ENCODE results near the gene KRTDAP. TPM values are rescaled to one million over a fixed set of nuclear protein-coding genes. Genes with fewer than 3 reads are reported as not detected.

KRTDAP gene
- total RNA-seq, 2 experiments from 2014 or later, result not detected

GRCh38 chr19:35445826-35446593, 44.3 kb downstream of the KRTDAP start:
- peak overlapping the region; percentile 62 for H3K27ac Mint-ChIP-seq
- no peaks in the 10 kb centered on the region for H3K36me3 Mint-ChIP-seq (ENCODE audit: low read depth)
- DNase-seq, result peak; percentile 40
- H3K4me1 Mint-ChIP-seq (ENCODE audit: low read depth), result peaks cover 42% of the 10 kb centered on the region
- ChIA-PET CTCF (interaction anchor here (0.7 to 1.5 kb wide), 4 partner anchors 17 to 93 kb away, joined by 3 to 4 read pairs (median 3); no protein-coding TSS in a partner anchor), POLR2A (no interaction called here)
- H3K4me3 Mint-ChIP-seq, result no peak overlapping the region
- ATAC-seq, result peak; percentile 63
- no peaks in the 10 kb centered on the region for H3K9me3 Mint-ChIP-seq (ENCODE audit: insufficient read depth)
- H3K27me3 Mint-ChIP-seq (ENCODE audit: low read depth), result peaks cover 40% of the 10 kb centered on the region

GRCh38 chr19:35444735-35445134, 45.5 kb downstream of the KRTDAP start:
- no peak overlapping the region for H3K4me3 Mint-ChIP-seq
- CTCF ChIA-PET, result interaction anchor here (0.6 to 1.5 kb wide), 3 partner anchors 18 to 168 kb away, joined by 3 to 4 read pairs (median 3); no protein-coding TSS in a partner anchor
- no peaks in the 10 kb centered on the region for H3K36me3 Mint-ChIP-seq (ENCODE audit: low read depth)
- no peak overlapping the region for H3K27ac Mint-ChIP-seq
- H3K27me3 Mint-ChIP-seq (ENCODE audit: low read depth), result peaks cover 37% of the 10 kb centered on the region
- ATAC-seq (no peak), DNase-seq (no peak)
- no peaks in the 10 kb centered on the region for H3K9me3 Mint-ChIP-seq (ENCODE audit: insufficient read depth)
- POLR2A ChIA-PET, result no interaction called here
- H3K4me1 Mint-ChIP-seq (ENCODE audit: low read depth), result peaks cover 37% of the 10 kb centered on the region

DNA sequence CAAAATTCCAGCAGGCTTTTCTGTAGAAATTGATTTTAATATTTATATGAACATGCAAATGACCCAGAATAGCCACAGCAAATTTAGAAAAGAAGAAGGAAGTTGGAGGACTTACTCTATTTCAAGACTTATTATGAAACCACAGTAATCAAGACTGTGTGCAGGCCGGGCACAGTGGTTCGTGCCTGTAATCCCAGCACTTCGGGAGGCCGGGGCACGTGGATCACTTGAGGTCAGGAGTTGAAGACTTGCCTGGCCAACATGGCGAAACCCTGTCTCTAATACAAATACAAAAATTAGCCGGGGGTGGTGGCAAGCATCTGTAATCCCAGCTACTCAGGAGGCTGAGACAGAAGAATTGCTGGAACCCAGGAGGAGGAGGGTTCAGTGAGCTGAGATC, 48.2 kb downstream of the KRTDAP start:
- H3K27me3 Mint-ChIP-seq (ENCODE audit: low read depth), result peaks cover 27% of the 10 kb centered on the region
- peaks cover 21% of the 10 kb centered on the region for H3K4me1 Mint-ChIP-seq (ENCODE audit: low read depth)
- no peaks in the 10 kb centered on the region for H3K36me3 Mint-ChIP-seq (ENCODE audit: low read depth)
- DNase-seq (no peak), ATAC-seq (no peak)
- no peaks in the 10 kb centered on the region for H3K9me3 Mint-ChIP-seq (ENCODE audit: insufficient read depth)
- CTCF ChIA-PET, result interaction anchor here (1.9 kb wide), 1 partner anchor 55 kb away, joined by 4 read pairs; no protein-coding TSS in a partner anchor
- POLR2A ChIA-PET, result no interaction called here
- no peak overlapping the region for H3K4me3 Mint-ChIP-seq
- H3K27ac Mint-ChIP-seq, result no peak overlapping the region

GRCh38 chr19:35439921-35440320, 50.3 kb downstream of the KRTDAP start:
- Mint-ChIP-seq H3K9me3 (ENCODE audit: insufficient read depth) (no peaks in the 10 kb centered on the region), H3K27me3 (ENCODE audit: low read depth) (peaks cover 12% of the 10 kb centered on the region), H3K4me3 (no peak overlapping the region), H3K27ac (no peak overlapping the region), H3K4me1 (ENCODE audit: low read depth) (peaks cover 21% of the 10 kb centered on the region), H3K36me3 (ENCODE audit: low read depth) (no peaks in the 10 kb centered on the region)
- CTCF ChIA-PET, result interaction anchor here (0.8 kb wide), 1 partner anchor 23 kb away, joined by 3 read pairs; no protein-coding TSS in a partner anchor
- no peak for ATAC-seq
- DNase-seq, result no peak
- POLR2A ChIA-PET, result no interaction called here

GRCh38 chr19:35438527-35438926, 51.7 kb downstream of the KRTDAP start:
- Mint-ChIP-seq H3K4me1 (ENCODE audit: low read depth) (peaks cover 21% of the 10 kb centered on the region), H3K27ac (no peak overlapping the region), H3K9me3 (ENCODE audit: insufficient read depth) (no peaks in the 10 kb centered on the region), H3K27me3 (ENCODE audit: low read depth) (peaks cover 9% of the 10 kb centered on the region), H3K4me3 (no peak overlapping the region), H3K36me3 (ENCODE audit: low read depth) (no peaks in the 10 kb centered on the region)
- ATAC-seq (no peak), DNase-seq (no peak)
- ChIA-PET CTCF (interaction anchor here (0.8 kb wide), 1 partner anchor 86 kb away, joined by 3 read pairs; no protein-coding TSS in a partner anchor), POLR2A (no interaction called here)

DNA sequence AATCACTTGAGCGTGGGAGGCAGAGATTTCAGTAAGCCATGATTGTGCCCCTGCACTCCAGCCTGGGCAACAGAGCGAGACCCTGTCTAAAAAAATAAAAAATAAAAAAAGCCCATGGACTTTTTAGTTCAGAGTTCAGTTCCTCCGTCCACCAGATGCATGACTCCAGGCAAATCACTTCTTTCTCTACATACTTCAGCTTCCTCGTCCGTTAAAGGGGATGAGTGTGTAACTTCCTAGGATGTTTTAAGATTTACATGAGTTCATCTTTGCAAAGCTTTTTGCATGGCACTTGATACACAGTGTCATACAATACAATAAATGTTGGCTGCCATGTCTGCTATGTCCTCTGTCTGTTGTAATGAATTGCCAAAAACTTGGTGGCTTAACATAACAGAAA, 52.2 kb downstream of the KRTDAP start:
- H3K27ac Mint-ChIP-seq, result no peak overlapping the region
- no peaks in the 10 kb centered on the region for H3K36me3 Mint-ChIP-seq (ENCODE audit: low read depth)
- ATAC-seq, result no peak
- peaks cover 21% of the 10 kb centered on the region for H3K4me1 Mint-ChIP-seq (ENCODE audit: low read depth)
- H3K4me3 Mint-ChIP-seq, result no peak overlapping the region
- CTCF ChIA-PET, result no interaction called here
- DNase-seq, result no peak
- peaks cover 12% of the 10 kb centered on the region for H3K27me3 Mint-ChIP-seq (ENCODE audit: low read depth)
- POLR2A ChIA-PET, result no interaction called here
- H3K9me3 Mint-ChIP-seq (ENCODE audit: insufficient read depth), result no peaks in the 10 kb centered on the region

- ChIA-PET POLR2A (no interaction called here), CTCF (no interaction called here)
- ATAC-seq (no peak), DNase-seq (no peak)
- Mint-ChIP-seq H3K27me3 (ENCODE audit: low read depth) (peaks cover 14% of the 10 kb centered on the region), H3K4me1 (ENCODE audit: low read depth) (peaks cover 21% of the 10 kb centered on the region), H3K36me3 (ENCODE audit: low read depth) (no peaks in the 10 kb centered on the region), H3K4me3 (no peak overlapping the region), H3K9me3 (ENCODE audit: insufficient read depth) (no peaks in the 10 kb centered on the region), H3K27ac (peak overlapping the region; percentile 50)
Observed at GRCh38 chr19:35437406-35437951, 52.8 kb downstream of the KRTDAP start.

Other genes with a start within 250 kb of the KRTDAP start
- gene LSR, start 241.5 kb downstream of the KRTDAP start, total RNA-seq, result 10 to 100 TPM; 25.5 to 25.9 TPM
- gene USF2, start 221.5 kb downstream of the KRTDAP start, total RNA-seq, result 100 to 1,000 TPM; 125 to 138 TPM
- gene HAMP, start 207.9 kb downstream of the KRTDAP start, total RNA-seq, result under 1 TPM; 0.50 to 0.63 TPM
- gene MAG, start 198.3 kb downstream of the KRTDAP start, total RNA-seq, result under 1 TPM in 1 of 2 experiments, not detected in 1; 0.26 TPM
- under 1 TPM; 0.52 to 0.63 TPM for gene CD22, start 161.3 kb downstream of the KRTDAP start, total RNA-seq
- gene FFAR1, start 142.6 kb downstream of the KRTDAP start, total RNA-seq, result not detected
- not detected for gene FFAR3, start 132.0 kb downstream of the KRTDAP start, total RNA-seq
- not detected for gene GPR42, start 119.4 kb downstream of the KRTDAP start, total RNA-seq
- not detected for gene FFAR2, start 42.2 kb downstream of the KRTDAP start, total RNA-seq
- not detected for gene DMKN, start 23.2 kb upstream of the KRTDAP start, total RNA-seq
- gene SBSN, start 37.8 kb upstream of the KRTDAP start, total RNA-seq, result not detected
- gene GAPDHS, start 43.0 kb upstream of the KRTDAP start, total RNA-seq, result not detected
- gene TMEM147, start 55.2 kb upstream of the KRTDAP start, total RNA-seq, result 10 to 100 TPM; 53.3 to 54.1 TPM
- not detected for gene ATP4A, start 73.2 kb upstream of the KRTDAP start, total RNA-seq
- not detected for gene PMIS2, start 95.7 kb upstream of the KRTDAP start, total RNA-seq
- gene HAUS5, start 122.3 kb upstream of the KRTDAP start, total RNA-seq, result 10 to 100 TPM; 53.3 to 62.3 TPM
- gene RBM42, start 138.6 kb upstream of the KRTDAP start, total RNA-seq, result 100 to 1,000 TPM; 118 to 119 TPM
- gene ETV2, start 151.3 kb upstream of the KRTDAP start, total RNA-seq, result 1 to 10 TPM in 1 of 2 experiments, under 1 TPM in 1; 0.68 to 1.6 TPM
- 100 to 1,000 TPM; 471 to 518 TPM for gene COX6B1, start 157.9 kb upstream of the KRTDAP start, total RNA-seq
- gene UPK1A, start 176.1 kb upstream of the KRTDAP start, total RNA-seq, result under 1 TPM; 0.63 to 0.82 TPM
- 10 to 100 TPM; 37.4 to 41.4 TPM for gene ZBTB32, start 214.1 kb upstream of the KRTDAP start, total RNA-seq
- 10 to 100 TPM; 58.0 to 64.3 TPM for gene KMT2B, start 227.5 kb upstream of the KRTDAP start, total RNA-seq